Stimulated activated CD4-positive, alpha-beta T cell treated with anti-CD3 and anti-CD28 coated beads, Interleukin-2, amount 100 ng/mL, for 48 hours (primary cell): ENCODE measurements around the gene PKD1L1.
"Not testable (repeated sequence)": the region's sequence is repeated elsewhere in the genome, so short reads cannot be mapped to it uniquely, and the experiment has no call there.

Source experiments
- DNase-seq, 2 donors: peaks; one replicate each; pipeline ENCODE4 v3.0.0-alpha.2; 2020

Gene PKD1L1

GRCh38 chr7:47962262-47962661 is 14.0 kb upstream of the PKD1L1 start:
- DNase-seq = no peak

- no peak for DNase-seq
These were observed 8.9 kb upstream of the PKD1L1 start for GRCh38 chr7:47957156-47957555.

- no peak for DNase-seq
These were observed 8.0 kb upstream of the PKD1L1 start for GRCh38 chr7:47956220-47956619.

GRCh38 chr7:47954231-47954911 is 6.1 kb upstream of the PKD1L1 start:
- no peak for DNase-seq

- no peak for DNase-seq
These were observed 5.6 kb upstream of the PKD1L1 start for GRCh38 chr7:47953822-47954221.

DNA sequence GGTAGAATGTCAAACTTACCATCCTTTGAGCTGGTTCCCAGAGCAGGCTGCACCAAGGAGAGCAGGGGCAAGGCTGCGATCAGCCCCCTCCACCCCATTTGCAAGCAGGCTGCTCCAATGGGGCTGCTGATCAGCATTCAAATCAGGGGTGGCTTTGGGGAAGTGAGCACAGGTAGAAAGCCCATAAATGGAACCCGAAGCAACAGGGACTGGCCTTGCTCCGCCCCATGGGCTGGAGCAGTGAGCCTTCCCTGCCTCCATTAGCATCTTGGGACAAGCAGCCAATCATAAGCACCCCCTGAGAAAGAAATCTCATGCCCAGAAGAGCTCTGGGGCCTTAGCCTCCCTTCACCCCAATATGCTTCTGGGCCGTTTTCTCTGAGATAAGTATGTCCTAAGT is 4.0 kb upstream of the PKD1L1 start:
- DNase-seq = no peak

GRCh38 chr7:47951374-47951773 is 3.1 kb upstream of the PKD1L1 start:
- DNase-seq = no peak

DNA sequence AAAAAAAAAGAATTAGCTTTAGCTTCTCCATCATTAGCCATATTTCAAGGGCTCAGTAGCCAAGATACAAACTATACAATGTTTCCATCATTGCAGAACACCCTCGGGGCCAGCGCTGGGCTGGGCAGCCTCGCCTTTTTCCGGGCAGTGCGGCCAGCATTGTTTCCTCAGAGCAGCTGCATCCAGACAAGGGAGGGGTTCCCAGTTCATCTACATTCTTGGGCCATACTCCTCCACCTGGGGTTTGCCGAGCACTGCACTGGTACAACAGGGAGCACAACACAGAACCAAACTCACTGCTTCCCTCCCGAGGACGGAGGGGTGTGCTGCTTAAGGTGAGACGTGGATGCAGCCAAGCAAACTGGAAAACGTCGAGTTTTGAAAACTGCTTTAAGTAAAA is 2.4 kb upstream of the PKD1L1 start:
- no peak for DNase-seq

DNA sequence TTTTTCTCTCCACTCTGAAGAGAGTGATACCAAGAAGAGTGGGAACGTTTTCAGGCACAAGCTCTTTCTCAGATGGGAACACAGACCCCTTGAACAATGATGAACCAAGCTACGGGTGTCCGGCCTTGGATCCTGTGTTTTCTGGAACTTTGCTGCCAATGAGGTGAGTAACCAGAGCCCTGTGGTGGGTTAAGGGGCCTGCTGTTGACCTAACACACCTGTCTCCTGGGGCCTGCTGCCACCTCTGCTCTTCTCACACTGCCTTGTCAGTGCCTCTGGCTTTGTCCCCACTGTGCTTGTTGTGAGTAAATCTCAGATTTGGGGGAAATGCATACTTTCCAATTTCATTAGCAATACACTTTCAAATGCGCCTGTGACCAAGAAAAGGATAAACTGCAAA is 1.4 kb upstream of the PKD1L1 start:
- no peak for DNase-seq

DNA sequence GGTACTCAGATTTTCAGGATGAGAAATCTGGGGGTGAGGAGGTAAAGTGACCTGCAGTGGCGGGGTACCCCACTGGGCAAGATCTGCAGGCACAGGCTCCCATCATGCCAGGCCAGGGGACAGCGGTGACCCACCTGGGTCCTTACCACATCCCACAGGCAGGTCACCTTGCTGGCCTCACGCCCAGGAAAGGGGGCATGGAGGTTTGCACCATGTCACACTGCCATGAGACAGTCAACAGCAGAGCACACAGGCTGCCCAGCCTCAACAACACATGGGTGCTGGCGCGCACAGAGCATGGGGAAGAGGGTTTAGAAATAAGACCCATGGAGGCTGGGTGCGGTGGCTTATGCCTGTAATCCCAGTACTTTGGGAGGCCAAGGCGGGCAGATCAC is 914 bp downstream of the PKD1L1 start:
- DNase-seq = no peak

DNA sequence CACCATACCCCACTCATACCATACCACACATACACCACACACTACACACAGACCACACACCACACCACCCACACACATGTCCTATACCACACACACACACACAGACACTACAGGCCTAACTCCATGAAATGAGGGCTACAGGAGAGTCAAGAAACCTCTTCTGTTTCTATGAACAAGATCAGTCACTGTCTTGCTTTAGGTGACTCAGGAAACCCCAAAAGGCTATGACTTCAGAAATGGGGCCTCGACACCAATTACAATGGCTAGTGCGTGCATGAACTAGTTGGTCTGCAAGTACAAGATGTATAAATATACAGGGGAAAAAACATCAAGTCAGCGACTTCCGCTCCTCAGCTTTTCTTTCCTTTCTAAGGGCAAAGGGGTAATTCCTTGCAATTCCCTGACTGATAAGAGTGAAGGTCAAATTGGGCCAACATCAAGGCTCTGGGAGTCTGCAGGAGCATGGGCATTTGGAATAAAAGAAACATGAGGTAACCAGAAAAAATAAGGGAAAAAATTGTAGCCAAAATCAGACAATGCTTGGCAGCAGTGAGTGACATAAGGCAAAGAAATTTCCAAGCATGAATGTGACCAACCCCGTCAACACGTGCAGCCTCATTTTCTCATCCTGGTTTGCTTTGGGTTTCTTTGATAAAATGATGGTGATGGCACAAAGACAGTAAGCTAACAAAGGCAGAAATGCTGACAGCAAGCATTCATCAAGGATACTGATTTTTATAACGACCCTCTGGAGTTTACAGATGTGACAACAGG is 1.5 kb downstream of the PKD1L1 start:
- DNase-seq = no peak

DNA sequence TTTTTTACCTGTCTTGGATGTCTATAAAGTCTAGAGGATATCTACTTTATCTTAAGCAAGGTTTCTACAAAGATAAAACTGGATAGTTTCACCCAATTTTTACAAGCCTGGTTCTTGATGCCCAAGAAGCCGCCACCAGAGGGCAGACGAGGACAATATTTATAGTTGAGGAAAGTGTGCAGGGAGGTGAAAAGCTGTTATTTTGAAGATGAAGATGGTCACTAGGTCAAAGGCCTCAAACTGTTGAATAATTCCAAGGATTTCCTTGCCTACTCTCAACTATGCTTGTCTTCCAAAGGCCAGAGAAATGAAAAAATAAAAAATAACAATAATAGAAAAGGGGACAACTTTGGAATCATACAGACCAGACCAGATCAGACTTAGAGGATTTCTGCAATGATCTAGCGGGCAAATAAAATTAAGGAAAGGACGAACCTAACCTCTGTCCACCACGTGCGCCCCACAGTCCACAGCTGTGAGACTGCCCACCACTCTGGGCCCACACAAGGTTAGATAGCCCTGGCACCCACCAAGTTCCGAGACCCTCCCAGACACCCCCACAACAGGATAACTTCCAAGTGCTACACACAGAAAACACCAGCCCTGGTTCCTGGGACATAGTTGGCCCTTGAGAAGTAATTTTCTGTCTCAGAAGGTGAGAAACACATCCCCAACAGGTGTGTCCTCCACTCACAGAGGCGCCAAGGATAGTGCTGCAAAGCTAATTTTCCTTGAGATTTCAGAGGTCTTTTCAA is 2.8 kb downstream of the PKD1L1 start:
- peak; percentile 75 to 79 for DNase-seq

DNA sequence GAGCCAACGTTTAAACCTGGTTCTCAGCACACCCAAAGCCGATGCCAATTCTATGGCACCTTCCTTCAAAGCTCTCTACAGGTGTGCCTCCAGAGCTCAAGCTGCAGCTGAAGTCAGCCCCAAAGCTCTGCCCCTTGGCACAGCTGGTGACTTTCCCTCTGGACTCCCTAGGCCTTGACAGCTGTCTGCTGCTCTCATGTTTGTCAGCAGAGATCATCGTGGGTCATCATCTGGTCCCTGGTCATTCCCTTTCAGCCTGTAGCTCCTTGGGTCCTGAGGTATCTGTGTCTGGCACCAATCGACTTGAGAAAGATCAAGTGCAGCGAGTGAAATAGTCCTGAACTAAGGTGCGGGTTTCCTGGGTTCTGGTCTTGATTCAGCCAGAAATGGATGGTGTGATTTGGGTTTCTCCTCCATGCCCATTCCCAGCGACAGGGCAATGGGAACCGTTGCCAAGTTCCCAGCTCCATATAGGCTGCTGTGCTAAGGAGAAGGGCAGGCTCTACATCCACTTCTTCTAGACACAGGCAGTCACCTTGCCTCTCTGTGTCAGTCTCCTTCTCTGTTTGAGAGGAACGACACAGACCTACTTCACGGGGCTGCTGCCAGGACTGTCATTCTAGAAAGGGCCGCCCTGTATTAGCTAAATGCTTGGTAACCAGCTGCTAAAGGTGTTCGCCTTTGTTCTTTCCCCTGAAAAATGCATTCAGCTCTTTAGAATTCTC is 3.6 kb downstream of the PKD1L1 start:
- DNase-seq = no peak

DNA sequence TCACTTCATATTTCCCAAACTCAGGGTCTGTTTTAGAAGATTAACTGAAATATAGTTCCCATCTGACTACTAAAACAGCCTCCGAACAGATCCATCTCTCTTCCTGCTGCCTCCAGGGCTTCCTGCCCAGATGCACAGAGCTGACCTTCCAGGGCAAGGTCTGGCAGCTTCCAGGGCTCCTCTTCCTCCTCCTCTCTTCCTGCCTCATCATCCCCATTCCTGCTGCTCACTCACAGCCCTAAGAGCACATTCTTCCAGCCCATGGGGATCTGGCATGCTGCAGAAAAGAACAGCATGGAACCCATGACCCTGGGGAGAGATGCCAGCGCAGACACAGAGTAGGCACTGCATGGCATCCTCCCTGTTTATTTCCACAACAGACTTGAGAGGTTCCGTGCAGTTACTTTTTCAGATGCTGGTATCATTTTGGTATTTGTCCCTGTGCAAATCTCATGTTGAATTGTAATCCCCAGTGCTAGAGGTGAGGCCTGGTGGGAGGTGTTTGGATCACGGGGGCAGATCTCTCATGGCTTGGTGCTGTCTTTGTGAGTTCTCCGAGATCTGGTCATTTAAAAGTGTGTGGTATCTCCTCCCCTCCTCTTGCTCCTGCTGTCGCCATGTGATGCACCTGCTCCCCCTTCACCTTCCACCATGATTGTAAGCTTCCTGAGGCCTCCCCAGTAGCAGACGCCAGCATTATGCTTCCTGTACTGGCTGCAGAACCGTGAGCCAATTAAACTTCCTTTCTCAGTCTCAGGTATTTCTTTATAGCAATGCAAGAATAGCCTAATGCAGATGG is 4.4 kb downstream of the PKD1L1 start:
- DNase-seq = no peak

GRCh38 chr7:47942651-47943050 is 5.6 kb downstream of the PKD1L1 start:
- DNase-seq = not testable (repeated sequence)

- DNase-seq = no peak
These were observed 6.1 kb downstream of the PKD1L1 start for GRCh38 chr7:47942132-47942531.

GRCh38 chr7:47941136-47941844 is 7.0 kb downstream of the PKD1L1 start:
- no peak for DNase-seq

DNA sequence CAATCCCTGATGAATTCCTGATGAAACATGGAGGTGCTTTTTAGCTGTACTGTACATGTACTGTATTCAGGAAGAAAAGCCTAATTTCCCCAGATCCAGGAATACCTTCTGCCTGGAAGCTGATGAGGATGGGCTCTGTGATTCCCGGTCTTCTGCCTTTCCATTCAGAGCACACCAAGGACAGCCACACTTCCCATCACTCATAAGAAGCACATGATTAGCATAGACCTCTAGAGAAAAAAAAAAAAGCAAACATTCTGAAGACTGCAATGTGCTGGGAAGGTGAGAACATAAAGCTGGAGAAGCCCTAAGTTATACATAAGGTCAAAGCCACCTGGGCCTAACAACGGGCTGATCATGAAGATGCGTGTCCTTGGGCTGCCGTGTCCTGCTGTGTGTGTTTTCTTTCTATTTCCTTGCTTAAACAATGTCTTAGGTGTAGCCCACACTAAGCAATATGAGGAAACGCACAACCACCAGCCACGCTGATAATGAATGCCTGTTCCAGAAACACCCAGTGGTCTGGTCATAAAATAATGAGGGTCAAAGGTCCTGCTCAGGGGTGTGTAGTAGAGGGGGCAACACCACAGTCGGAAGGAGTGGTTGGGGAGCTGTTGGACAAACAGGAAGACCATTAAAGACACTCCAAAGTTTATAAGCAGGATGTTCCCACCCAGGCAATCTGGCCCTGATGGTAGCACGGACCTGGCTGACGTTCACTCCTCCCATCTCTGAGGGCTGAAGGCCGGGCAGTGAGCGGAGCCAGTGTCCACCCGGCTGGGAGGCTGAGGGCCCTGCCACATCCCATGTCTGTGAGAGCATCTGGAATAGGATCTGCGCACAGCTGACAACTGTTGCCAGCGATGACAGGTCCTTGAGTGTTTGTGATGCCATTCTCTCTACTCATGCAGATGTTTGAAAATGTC is 7.9 kb downstream of the PKD1L1 start:
- no peak for DNase-seq

DNA sequence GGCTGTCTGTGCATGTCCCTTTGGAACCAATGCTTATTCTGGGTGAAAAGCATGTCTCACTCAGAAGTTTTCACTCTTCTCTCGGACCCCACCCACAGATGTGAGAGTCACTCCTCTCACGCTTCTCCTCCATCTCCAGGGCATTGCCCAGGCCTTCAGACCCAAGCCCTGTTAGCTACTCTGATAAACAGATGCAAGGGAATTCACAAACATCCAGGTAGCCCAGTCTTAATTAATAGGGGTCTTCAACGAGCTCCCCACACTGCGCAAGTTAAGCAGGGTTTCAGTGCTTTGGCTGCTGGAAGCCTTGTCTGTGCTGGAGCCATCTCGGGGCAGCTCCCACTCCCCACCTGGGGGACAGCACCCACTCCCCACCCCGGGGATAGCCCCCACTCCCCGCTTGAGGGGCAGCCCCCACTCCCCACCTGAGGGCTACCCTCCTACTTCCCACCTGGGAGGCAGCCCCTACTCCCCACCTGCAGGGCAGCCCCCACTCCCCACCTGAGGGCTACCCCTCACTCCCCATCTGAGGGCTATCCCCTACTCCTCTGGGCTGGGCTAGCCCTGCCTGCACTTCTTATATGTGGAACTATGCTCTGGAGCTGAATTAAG is 8.7 kb downstream of the PKD1L1 start:
- DNase-seq = no peak

GRCh38 chr7:47938574-47939165 is 9.6 kb downstream of the PKD1L1 start:
- no peak for DNase-seq
